IMR-90 (cell line): ENCODE measurements around the gene LHX8. TPM values are rescaled to one million over a fixed set of nuclear protein-coding genes. Genes with fewer than 3 reads are reported as not detected.

Source experiments
- ATAC-seq: fragments of 200-7000 bp; cut with Tn5 transposase; 2 replicates; pipeline ENCODE4 v1.9.1; 2020; ENCODE audit warnings: low read depth, mild to moderate bottlenecking, moderate library complexity
- BruUV-seq: library from RNA; stranded (reverse); fragments of 400-500 nt; replicated peaks from 2 replicates; lab custom pipeline; 2021; lab: Mats Ljungman, UMichigan
- CTCF ChIA-PET: fragments of 300-600 bp; formaldehyde crosslinking; extraction: SDS; loops from one replicate; lab custom pipeline; 2021; ENCODE audit warnings: antibody characterized with exemption; lab: Yijun Ruan, JAX
- POLR2A ChIA-PET: fragments of 300-600 bp; sonication (Branson Sonifier 250); formaldehyde crosslinking; loops from one replicate; lab custom pipeline; 2022; ENCODE audit warnings: antibody characterized with exemption; ENCODE audit not compliant: unreplicated experiment; lab: Charles Lee
- DNase-seq: peaks from one replicate; pipeline ENCODE4 v3.0.0; 2013
- H2AFZ ChIP-seq: replicated peaks from 2 replicates; pipeline ENCODE3; 2013; ENCODE audit warnings: low read length, mild to moderate bottlenecking; ENCODE audit not compliant: poor library complexity
- H2AK5ac ChIP-seq: 2 replicates; pipeline ENCODE4 v1.6.1; 2013; ENCODE audit warnings: low read depth, low read length, inconsistent platforms
- H2AK9ac ChIP-seq: replicated peaks from 2 replicates; pipeline ENCODE3; 2013; ENCODE audit warnings: mild to moderate bottlenecking, low read depth, low read length, moderate library complexity; ENCODE audit not compliant: poor library complexity
- H2BK120ac ChIP-seq: 2 replicates; pipeline ENCODE4 v1.6.1; 2013; ENCODE audit warnings: low read depth, low read length, inconsistent platforms
- H2BK15ac ChIP-seq: 3 replicates; pipeline ENCODE4 v1.6.1; 2013; ENCODE audit warnings: low read depth, low read length, inconsistent platforms
- H2BK20ac ChIP-seq: 2 replicates; pipeline ENCODE4 v1.6.1; 2013; ENCODE audit warnings: low read depth, mild to moderate bottlenecking, inconsistent platforms, low read length, moderate library complexity
- H2BK5ac ChIP-seq: 2 replicates; pipeline ENCODE4 v1.6.1; 2013; ENCODE audit warnings: mild to moderate bottlenecking, low read depth, low read length, inconsistent platforms; ENCODE audit not compliant: poor library complexity, severe bottlenecking
- H3K14ac ChIP-seq: replicated peaks from 2 replicates; pipeline ENCODE4 v1.6.1; 2013; ENCODE audit warnings: low read depth, low read length, inconsistent platforms
- H3K18ac ChIP-seq: 2 replicates; pipeline ENCODE4 v1.6.1; 2013; ENCODE audit warnings: low read depth, low read length, control low read depth
- H3K23ac ChIP-seq: 2 replicates; pipeline ENCODE4 v1.6.1; 2013; ENCODE audit warnings: low read depth, low read length, inconsistent platforms
- H3K27ac ChIP-seq: 2 replicates; pipeline ENCODE4 v1.5.1; 2013; ENCODE audit warnings: mild to moderate bottlenecking, control low read depth, low read length; ENCODE audit not compliant: insufficient read depth
- H3K27me3 ChIP-seq: 2 replicates; pipeline ENCODE4 v1.6.1; 2013; ENCODE audit warnings: low read length; ENCODE audit not compliant: control insufficient read depth, insufficient read depth
- H3K36me3 ChIP-seq: 2 replicates; pipeline ENCODE4 v1.6.1; 2013; ENCODE audit warnings: low read length, mixed read lengths; ENCODE audit not compliant: control insufficient read depth, insufficient read depth
- H3K4ac ChIP-seq: 2 replicates; pipeline ENCODE4 v1.6.1; 2013; ENCODE audit warnings: low read depth, low read length, inconsistent platforms
- H3K4me1 ChIP-seq: 2 replicates; pipeline ENCODE4 v1.6.1; 2013; ENCODE audit warnings: low read length, mixed read lengths; ENCODE audit not compliant: control insufficient read depth, insufficient read depth
- H3K4me2 ChIP-seq: 2 replicates; pipeline ENCODE4 v1.6.1; 2013; ENCODE audit warnings: low read depth, mild to moderate bottlenecking, control low read depth, low read length, moderate library complexity
- H3K4me3 ChIP-seq: 2 replicates; pipeline ENCODE4 v1.5.1; 2013; ENCODE audit warnings: low read depth, mild to moderate bottlenecking, control low read depth, low read length, moderate library complexity; ENCODE audit not compliant: insufficient read depth
- H3K56ac ChIP-seq: 2 replicates; pipeline ENCODE4 v1.6.1; 2013; ENCODE audit warnings: low read length, inconsistent platforms; ENCODE audit not compliant: insufficient read depth; ENCODE audit errors: extremely low read depth
- H3K79me1 ChIP-seq, 2 experiments: 2 replicates each; pipeline ENCODE4 v1.6.1; 2013; ENCODE audit warnings: low read length in 2 of 2, inconsistent platforms in 1 of 2, low read depth in 1 of 2
- H3K9ac ChIP-seq: 2 replicates; pipeline ENCODE4 v1.6.1; 2013; ENCODE audit warnings: low read depth, low read length, control low read depth
- H3K9me1 ChIP-seq: 2 replicates; pipeline ENCODE4 v1.6.1; 2013; ENCODE audit warnings: low read length, inconsistent platforms; ENCODE audit not compliant: insufficient read depth
- H3K9me3 ChIP-seq: 2 replicates; pipeline ENCODE4 v1.6.1; 2013; ENCODE audit warnings: low read length; ENCODE audit not compliant: control insufficient read depth, insufficient read depth
- H4K20me1 ChIP-seq: 2 replicates; pipeline ENCODE4 v1.6.1; 2013; ENCODE audit warnings: low read length, inconsistent platforms; ENCODE audit not compliant: insufficient read depth
- H4K5ac ChIP-seq: 2 replicates; pipeline ENCODE4 v1.6.1; 2013; ENCODE audit warnings: mild to moderate bottlenecking, low read depth, low read length, control low read depth
- H4K8ac ChIP-seq, 2 experiments: 2 replicates each; pipeline ENCODE4 v1.6.1; 2013; ENCODE audit warnings: low read depth in 2 of 2, low read length in 2 of 2, control low read depth in 1 of 2, inconsistent platforms in 1 of 2
- H4K91ac ChIP-seq: 2 replicates; pipeline ENCODE4 v1.6.1; 2013; ENCODE audit warnings: low read depth, low read length, inconsistent platforms; ENCODE audit not compliant: insufficient read depth
- BHLHE40 ChIP-seq: fragments of 150-350 bp; IDR thresholded peaks from 2 replicates; pipeline ENCODE4 v1.6.1; 2016; ENCODE audit warnings: mild to moderate bottlenecking, low read depth, low read length
- CEBPB ChIP-seq: IDR thresholded peaks from 2 replicates; pipeline ENCODE4 v1.6.1; 2012; ENCODE audit warnings: low read depth, low read length, improper control_type of control experiment
- CHD1 ChIP-seq: IDR thresholded peaks from 2 replicates; pipeline ENCODE4 v1.6.1; 2012; ENCODE audit warnings: low read depth, low read length, improper control_type of control experiment
- CTCF ChIP-seq: conservative IDR thresholded peaks from 2 replicates; pipeline ENCODE4 v1.5.1; 2012; ENCODE audit warnings: mild to moderate bottlenecking, low read depth, low read length, improper control_type of control experiment
- ELK1 ChIP-seq: fragments of 150-350 bp; IDR thresholded peaks from 2 replicates; pipeline ENCODE4 v1.6.1; 2016; ENCODE audit warnings: low read depth, mild to moderate bottlenecking, low read length, moderate library complexity, borderline replicate concordance
- FOS ChIP-seq: fragments of 150-350 bp; IDR thresholded peaks from 2 replicates; pipeline ENCODE4 v1.6.1; 2016; ENCODE audit warnings: low read depth, low read length
- MAFK ChIP-seq: IDR thresholded peaks from 2 replicates; pipeline ENCODE4 v1.6.1; 2012; ENCODE audit warnings: low read depth, low read length, improper control_type of control experiment
- MAZ ChIP-seq: IDR thresholded peaks from 2 replicates; pipeline ENCODE4 v1.6.1; 2012; ENCODE audit warnings: low read depth, mild to moderate bottlenecking, low read length, improper control_type of control experiment, moderate library complexity, borderline replicate concordance
- MXI1 ChIP-seq: IDR thresholded peaks from 2 replicates; pipeline ENCODE4 v1.6.1; 2012; ENCODE audit warnings: low read depth, mild to moderate bottlenecking, low read length, moderate library complexity, borderline replicate concordance
- NFE2L2 ChIP-seq: fragments of 150-350 bp; IDR thresholded peaks from 2 replicates; pipeline ENCODE4 v1.6.1; 2016; ENCODE audit warnings: low read depth, mild to moderate bottlenecking, low read length
- POLR2A ChIP-seq: IDR thresholded peaks from 2 replicates; pipeline ENCODE4 v1.6.1; 2012; ENCODE audit warnings: mild to moderate bottlenecking, low read depth, low read length
- RAD21 ChIP-seq: IDR thresholded peaks from 2 replicates; pipeline ENCODE4 v1.6.1; 2012; ENCODE audit warnings: low read length, improper control_type of control experiment
- RCOR1 ChIP-seq: IDR thresholded peaks from 2 replicates; pipeline ENCODE4 v1.6.1; 2012; ENCODE audit warnings: mild to moderate bottlenecking, low read length, improper control_type of control experiment; ENCODE audit not compliant: insufficient replicate concordance
- RFX5 ChIP-seq: IDR thresholded peaks from 2 replicates; pipeline ENCODE4 v1.8.0; 2012; ENCODE audit warnings: low read depth, mild to moderate bottlenecking, low read length, moderate library complexity
- SMC3 ChIP-seq: fragments of 150-350 bp; IDR thresholded peaks from 2 replicates; pipeline ENCODE4 v1.6.1; 2016; ENCODE audit warnings: low read depth, mild to moderate bottlenecking, antibody characterized with exemption, low read length, moderate library complexity
- USF2 ChIP-seq: fragments of 150-350 bp; IDR thresholded peaks from 2 replicates; pipeline ENCODE4 v1.6.1; 2017; ENCODE audit warnings: mild to moderate bottlenecking, antibody characterized with exemption, low read length, low read depth
- WGBS, 2 experiments: methylation state at CpG; one replicate each; pipeline versions ENCODE4 v1.1.5 to v1.1.7; 2013; ENCODE audit warnings: missing lambda C conversion rate in 2 of 2; ENCODE audit not compliant: insufficient read length in 1 of 2; ENCODE audit errors: extremely low coverage in 2 of 2; 5-methylcytosine and 5-hydroxymethylcytosine counted together
- dilution Hi-C: fragments of 300-500 bp; cut with HindIII; formaldehyde crosslinking; loops from one replicate; pipeline ENCODE4 v1.14.3; 2018; ENCODE audit warnings: low sequenced_read_pairs; ENCODE audit not compliant: unreplicated experiment
- in situ Hi-C: fragments of 300-500 bp; cut with MboI; formaldehyde crosslinking; loops from 3 replicates; pipeline ENCODE4 v1.14.3; 2019; ENCODE audit warnings: low sequenced_read_pairs, inconsistent platforms, mixed read lengths
- intact Hi-C: fragments of 100-400 bp; cut with micrococcal nuclease; formaldehyde crosslinking; loops from 2 replicates; pipeline ENCODE4 v1.10.0; 2022
- polyA plus RNA-seq, 3 experiments: library from polyadenylated mRNA; depleted of rRNA; stranded (reverse); fragments of >200 nt; gene quantifications; 2 replicates each; pipeline ENCODE4 v1.2.3, GENCODE V29; 2012; ENCODE audit warnings: low replicate concordance in 1 of 3
- total RNA-seq: library from RNA; depleted of rRNA; stranded (reverse); fragments of >200 nt; gene quantifications from 2 replicates; pipeline ENCODE4 v1.2.3, GENCODE V29; 2012

LHX8 gene
- total and polyA plus RNA-seq, 2 of the 4 experiments (the other 2 are of a cell fraction) = not detected

GRCh38 chr1:75188892-75189291 is 54.7 kb downstream of the LHX8 start:
- H2BK5ac ChIP-seq = no peak overlapping the region
- H2BK20ac ChIP-seq = no peak overlapping the region
- no TSS peak for BruUV-seq
- no peaks in the 10 kb centered on the region for H3K9me1 ChIP-seq
- H2AFZ ChIP-seq = no peak overlapping the region
- no peak for ATAC-seq
- H3K4me1 ChIP-seq = no peaks in the 10 kb centered on the region
- no peak overlapping the region for H2BK15ac ChIP-seq
- H3K4me2 ChIP-seq = no peak overlapping the region
- in situ Hi-C loops = no loop called here
- H4K91ac ChIP-seq = no peak overlapping the region
- no peaks in the 10 kb centered on the region for H3K9me3 ChIP-seq
- no peak for TF ChIP-seq NFE2L2
- no peak for TF ChIP-seq MXI1
- no peak for TF ChIP-seq USF2
- no peak for TF ChIP-seq RCOR1
- TF ChIP-seq CTCF = no peak
- no peak for TF ChIP-seq MAFK
- no peak for TF ChIP-seq CHD1
- no peak for TF ChIP-seq FOS
- no peak for TF ChIP-seq MAZ
- no peak for TF ChIP-seq ELK1
- no peak for TF ChIP-seq RFX5
- TF ChIP-seq CEBPB = no peak
- no peak for TF ChIP-seq SMC3
- TF ChIP-seq RAD21 = no peak
- TF ChIP-seq BHLHE40 = no peak
- no peak for TF ChIP-seq POLR2A
- H3K27me3 ChIP-seq = no peaks in the 10 kb centered on the region
- no peaks in the 10 kb centered on the region for H3K79me1 ChIP-seq
- H3K4ac ChIP-seq = no peak overlapping the region
- no peak overlapping the region for H2AK5ac ChIP-seq
- no CpG with 5 or more reads among the region's 1 CpG for WGBS, 2 experiments
- H3K36me3 ChIP-seq = no peaks in the 10 kb centered on the region
- dilution Hi-C loops = no loop called here
- no peak overlapping the region for H3K9ac ChIP-seq
- H4K5ac ChIP-seq = no peak overlapping the region
- DNase-seq = no peak
- no peak overlapping the region for H3K18ac ChIP-seq
- H3K27ac ChIP-seq = no peak overlapping the region
- no peak overlapping the region for H3K56ac ChIP-seq
- no peak overlapping the region for H2BK120ac ChIP-seq
- no peak overlapping the region for H3K14ac ChIP-seq
- ChIA-PET POLR2A (no interaction called here), CTCF (no interaction called here)
- H4K20me1 ChIP-seq = no peaks in the 10 kb centered on the region
- H3K4me3 ChIP-seq = no peak overlapping the region
- no peak overlapping the region for H3K23ac ChIP-seq
- H4K8ac ChIP-seq = no peak overlapping the region
- intact Hi-C loops = no loop called here
- H2AK9ac ChIP-seq = no peak overlapping the region
